Activated gamma-delta T cell treated with anti-CD3 and anti-CD28 coated beads, Interleukin-2, amount 50 U/mL, for 16 hours (primary cell): ENCODE data around the gene DNAJB14.
A peak's percentile ranks its signal among the peaks of the same experiment; 100 is the strongest.
"Not testable (repeated sequence)": the region's sequence is repeated elsewhere in the genome, so short reads cannot be mapped to it uniquely, and the experiment has no call there.

ENCODE experiments used
- DNase-seq: peaks from one replicate; pipeline ENCODE4 v3.0.0-alpha.2; 2020; ENCODE audit warnings: low read depth

The DNAJB14 gene

DNA sequence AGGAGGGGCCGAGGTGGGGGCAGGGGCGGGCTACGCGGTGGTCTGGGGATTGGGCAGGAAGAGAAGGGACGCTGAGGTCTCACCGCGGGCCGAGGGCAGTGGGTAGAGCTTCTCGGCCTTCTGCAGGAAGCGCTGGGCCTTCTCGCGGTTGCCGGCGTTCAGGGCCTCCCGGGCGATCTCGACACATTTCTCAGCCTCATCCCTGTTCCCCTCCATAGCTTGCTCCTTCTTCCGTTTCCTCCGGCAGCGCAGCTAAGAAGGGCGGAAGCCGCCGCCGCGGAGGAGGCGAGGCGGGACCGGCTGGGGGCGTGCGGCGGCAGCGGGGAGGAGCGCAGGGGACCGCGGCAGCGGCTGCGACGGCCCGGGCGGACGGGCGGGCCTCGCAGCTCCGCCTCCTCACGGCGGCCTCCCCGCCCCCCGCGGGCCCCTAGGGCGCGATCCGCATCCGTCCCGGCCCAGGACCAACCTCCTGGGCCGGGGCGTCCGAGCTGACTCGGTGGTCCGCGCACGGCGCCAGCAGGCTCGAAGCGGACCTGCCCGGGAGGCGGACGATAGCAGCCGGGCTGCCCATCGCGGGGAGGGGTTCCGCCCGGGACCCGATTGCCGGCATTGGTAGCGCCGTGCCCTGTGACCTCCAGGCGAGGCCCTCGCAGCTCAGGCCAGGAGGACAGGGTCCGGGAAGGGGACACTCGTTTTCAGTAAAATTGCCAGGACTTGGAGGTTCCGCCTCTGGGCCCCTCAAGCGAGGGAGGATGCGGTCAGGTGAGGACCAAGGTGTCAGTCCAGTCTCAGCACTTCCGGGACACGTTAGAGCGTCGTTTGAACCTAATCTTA is at the start of gene DNAJB14:
TSS of gene DNAJB14 (minus strand) at position 263 of the 834 bp plus-strand sequence. CDS start at position 216, 47 bp downstream.
- peak; percentile 61 for DNase-seq

DNA sequence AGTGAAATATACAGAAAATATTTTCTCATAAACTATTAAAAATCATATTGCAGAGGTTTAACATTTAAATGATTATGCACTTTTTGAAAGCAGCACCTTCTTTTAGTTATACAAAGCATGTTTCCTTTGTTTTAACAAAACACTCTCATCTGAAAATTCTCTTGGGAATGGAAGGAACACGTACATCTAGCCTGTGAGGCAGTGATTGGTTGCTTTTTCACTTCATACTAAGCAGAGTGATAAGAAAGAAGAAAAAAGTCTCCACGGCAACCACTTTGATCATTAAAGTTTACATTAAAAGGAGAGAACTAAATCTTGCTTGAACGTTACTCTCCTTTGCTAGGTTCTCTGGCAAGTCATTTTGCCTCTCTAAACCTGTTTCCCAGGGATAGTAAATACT is 45.3 kb upstream of the DNAJB14 start:
- no peak for DNase-seq

DNA sequence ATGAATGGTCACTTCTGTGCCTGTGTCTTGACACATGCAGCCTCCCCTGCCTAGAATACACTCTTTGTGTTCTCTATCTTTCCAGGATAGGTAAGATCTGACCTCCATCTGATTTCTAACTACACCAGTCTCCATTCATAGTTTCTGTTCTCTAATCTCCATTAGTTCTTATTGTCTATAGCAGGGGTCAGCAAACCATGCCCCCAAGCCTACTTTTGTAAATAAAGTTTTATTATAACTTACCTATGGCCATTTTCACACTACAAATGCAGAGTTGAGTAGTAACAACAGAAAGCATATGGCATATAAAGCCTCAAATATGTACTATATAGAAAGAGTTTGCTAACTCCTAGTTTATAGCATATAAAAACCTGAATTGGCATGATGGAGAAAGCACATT is 41.3 kb upstream of the DNAJB14 start:
- DNase-seq: no peak

DNA sequence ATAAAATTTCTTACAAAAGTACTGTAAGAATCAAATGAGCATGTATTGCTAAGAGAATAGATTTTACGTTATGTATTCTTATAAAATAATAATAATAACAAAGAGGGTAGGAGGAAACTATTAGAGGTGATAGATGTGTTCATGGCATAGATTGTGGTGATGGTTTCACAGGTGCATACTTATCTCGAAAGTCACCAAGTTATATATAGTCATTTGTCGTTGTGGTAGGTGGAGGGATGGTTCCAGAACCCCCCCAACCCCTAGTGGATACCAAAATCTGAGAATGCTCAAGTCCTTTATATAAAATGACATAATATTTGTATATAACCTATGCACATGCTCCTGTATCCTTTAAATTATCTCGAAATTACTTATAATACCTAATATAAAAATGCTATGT is 40.4 kb upstream of the DNAJB14 start:
- no peak for DNase-seq

DNA sequence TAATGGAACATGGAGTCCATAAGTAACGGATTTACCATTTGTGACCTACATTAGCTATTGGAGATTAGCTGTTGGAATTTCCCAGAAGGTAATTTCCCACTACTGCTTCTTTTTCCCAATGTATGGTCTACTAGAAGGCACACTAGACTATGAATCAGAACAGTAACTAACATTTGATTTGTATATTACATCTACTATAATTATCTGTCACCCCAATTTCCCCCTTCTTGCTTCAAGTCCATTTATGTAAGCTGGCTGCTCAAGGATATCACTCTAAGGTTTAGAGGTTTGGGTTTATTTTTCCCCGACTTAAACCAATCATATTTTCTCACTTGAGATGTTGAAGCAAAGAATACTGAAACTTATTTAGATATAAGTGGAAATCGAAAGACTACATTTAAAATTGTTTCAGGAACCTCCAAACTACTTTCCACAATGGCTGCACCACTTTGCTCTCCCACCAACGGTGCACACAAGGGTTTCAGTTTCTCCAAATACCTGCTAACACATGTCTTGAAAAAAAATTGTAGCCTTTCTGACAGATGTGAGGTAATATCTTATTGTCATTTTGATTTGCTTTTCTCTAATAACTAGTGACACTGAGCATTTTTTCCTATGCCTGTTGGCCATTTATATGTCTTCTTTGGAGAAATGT is 37.0 kb upstream of the DNAJB14 start:
- no peak for DNase-seq

DNA sequence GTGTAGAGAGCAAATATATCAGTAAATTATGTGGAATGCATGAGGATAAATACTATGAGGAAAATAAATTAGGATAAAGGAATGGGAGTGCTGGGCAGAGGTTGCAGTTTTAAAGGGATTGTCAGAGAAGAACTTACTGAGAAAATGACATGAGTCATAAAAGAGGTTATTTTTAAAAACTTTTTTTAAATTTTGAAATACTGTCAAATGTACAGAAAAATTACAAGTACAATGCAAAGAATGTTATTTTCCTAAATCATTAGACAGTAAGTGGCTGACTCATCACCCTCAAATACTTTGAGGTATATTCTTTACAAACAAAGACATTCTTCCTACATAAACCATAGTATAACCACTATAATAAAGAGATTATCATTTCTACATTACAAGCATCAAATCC is 33.5 kb upstream of the DNAJB14 start:
- DNase-seq: no peak

DNA sequence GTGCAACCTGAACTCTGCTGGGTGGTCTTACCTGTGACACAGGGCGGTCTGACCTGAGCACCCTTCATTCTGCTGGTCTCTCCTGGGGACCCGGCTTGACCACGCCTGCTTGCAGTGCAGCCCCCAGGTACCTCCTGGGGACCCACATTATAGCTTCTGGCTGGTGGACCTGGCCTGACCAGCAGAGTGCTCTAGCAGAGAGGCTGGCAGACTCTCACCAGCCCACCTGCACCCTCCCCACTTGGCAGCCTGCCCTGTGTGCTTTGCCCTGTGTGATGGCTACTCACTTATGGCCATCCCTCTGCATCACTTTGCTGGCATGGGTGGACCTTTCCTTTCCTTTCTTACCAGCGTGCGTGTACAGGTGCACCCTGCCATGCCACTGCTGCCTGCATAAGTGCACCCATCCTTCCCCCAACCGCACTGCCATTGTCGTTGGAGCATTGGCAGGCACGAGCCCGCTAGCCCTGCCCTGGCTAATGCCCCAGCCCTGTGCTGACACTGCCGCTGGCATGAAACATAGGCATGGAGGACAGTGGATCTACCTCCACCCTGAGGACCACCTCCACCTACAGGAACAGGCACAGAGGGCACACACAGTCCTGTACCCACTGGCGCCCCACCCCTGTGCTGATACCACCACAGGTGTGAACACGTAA is 25.2 kb upstream of the DNAJB14 start:
- DNase-seq: no peak

DNA sequence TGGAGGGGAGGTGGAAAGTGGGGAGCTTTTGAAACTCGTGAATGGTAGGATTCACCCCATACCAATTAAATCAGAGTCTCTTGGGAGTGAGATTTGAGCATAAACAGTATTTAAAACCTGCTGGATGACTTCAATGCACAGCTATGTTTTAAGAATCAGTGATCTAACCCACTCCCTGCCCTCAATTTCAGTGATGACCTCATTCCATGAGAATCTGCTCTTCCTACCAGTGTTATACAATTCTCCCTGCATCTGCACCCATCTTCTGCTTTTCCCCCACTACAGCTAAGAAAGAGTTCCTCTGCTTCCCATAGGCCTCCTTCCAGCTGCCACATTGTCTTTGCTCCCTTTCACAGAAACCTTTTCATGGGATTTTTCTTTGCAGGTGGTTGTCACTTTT is 21.9 kb upstream of the DNAJB14 start:
- DNase-seq: no peak

DNA sequence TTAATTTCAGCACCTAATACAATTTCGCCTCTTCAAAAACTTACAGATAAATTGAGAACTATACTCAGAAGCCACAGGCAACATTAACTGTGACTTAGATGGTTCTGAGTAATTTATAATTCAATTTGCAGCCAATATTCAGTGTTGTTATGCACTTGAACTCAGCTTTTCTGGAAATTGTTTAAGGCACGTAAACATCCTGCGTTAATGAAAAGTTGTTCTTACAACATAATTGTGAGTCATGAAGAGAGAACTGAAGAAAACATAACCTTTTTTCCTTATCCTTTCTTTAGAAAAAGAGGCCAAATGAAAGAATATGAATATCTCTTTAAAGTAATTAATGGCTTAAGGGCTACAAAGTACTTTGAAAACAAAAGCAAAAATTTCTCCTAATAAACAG is 20.3 kb upstream of the DNAJB14 start:
- DNase-seq: no peak

DNA sequence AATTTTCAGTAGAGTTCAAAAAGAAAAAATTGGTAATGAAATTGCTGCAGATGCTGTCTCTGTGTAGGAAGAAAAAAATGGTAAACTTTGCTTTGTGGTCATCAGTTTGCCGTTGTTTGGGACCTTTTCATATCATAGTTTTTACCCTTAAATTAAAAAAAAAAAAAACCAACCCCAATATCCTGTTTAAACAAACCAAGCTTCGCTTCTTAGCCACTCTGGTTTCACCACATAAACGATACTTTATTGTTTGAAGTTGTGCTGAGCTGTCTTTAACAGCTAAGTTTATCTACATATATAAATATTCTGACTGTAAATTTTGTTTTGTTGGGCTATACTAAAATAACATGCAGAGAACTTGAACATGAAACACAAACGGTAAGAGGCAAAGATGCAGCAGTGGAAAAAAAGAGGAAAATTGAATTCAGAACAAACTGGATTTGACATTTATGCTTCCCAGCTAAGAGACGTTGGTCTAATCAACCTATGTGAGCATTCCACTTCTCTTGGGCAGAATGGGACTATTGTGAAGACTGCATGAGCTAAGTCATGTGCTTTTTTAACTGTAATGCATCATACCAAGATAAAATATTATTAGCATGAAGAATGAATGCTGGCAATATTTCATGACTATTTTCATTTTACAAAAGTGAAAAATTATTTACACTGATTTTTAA is 19.4 kb upstream of the DNAJB14 start:
- no peak for DNase-seq

DNA sequence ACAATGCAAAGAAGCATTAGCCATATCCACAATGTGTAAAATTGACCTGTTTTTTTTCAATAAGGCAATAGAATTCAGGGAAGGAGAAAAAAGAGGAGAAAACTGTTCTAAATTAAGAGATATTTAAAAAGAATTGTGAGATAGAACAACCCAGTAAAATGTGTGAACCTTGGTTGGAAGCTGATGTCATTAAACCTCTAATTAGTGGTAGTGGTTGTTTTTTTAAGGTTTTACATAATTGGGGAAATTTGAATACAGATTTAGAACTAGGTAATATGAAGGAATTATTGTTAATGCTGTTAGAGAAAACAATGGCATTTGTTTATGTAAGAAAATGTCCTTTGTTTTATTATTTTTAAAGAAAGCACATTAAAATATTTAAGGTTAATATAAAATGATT is 18.8 kb upstream of the DNAJB14 start:
- DNase-seq: no peak

DNA sequence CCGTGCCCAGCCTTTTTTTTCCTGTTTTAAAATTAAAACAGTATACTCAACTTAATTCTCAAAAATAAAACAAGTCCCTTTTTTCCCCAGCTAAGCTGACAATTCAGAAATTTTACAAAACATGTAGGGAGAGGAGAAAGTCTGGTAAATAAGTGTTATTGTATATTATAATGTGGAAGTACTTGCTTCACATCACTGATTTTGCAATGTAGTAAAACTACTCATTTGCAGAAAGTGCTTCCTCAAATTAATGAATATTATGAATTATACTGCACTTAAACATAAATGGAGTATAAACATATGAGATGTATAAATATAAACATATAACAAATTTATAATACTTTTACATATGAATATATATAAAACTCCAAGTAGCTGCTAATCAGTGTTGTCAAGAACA is 15.3 kb upstream of the DNAJB14 start:
- no peak for DNase-seq

DNA sequence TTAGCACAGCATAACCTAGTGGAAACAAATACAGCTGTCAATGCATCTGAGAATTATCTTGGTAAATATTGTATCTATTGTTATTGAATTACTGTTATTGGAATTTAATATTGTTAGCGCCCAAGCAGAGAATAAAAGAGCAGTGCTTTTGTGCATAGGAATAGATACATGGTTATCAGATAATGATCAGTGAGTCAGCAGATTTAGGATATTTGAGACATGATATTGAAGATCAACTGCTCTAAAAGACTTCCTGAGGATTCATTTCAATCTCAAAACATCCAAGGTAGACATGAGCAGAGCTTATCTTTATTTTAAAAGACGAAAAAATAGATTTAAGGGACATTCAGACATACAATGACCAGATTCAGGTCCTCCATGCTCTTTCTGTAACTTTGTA is 14.2 kb upstream of the DNAJB14 start:
- no peak for DNase-seq

DNA sequence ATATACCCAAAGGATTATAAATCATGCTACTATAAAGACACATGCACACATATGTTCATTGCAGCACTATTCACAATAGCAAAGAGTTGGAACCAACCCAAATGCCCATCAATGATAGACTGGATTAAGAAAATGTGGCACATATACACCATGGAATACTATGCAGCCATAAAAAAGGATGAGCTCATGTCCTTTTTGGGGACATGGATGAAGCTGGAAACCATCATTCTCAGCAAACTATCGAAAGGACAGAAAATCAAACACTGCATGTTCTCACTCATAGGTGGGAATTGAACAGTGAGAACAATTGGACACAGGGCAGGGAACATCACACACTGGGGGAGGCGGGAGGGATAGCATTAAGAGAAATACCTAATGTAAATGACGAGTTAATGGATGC is 11.8 kb upstream of the DNAJB14 start:
- DNase-seq: not testable (repeated sequence)

DNA sequence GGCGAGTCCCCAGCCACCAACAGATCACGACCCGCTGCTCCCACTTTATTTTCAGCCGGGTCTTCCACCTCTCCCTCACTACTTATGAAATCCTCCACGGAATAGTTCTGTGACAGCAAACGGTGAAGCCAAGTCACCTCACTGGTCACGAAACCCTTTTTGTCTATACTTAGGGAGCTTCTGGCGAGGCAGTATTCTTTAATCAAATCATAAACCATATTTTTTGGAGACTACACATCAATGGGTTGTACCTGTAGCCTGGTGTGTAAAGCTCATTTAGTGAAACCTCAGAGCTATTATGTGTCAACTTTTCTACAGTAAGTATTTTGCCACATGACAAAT is 4.5 kb upstream of the DNAJB14 start:
- no peak for DNase-seq

DNA sequence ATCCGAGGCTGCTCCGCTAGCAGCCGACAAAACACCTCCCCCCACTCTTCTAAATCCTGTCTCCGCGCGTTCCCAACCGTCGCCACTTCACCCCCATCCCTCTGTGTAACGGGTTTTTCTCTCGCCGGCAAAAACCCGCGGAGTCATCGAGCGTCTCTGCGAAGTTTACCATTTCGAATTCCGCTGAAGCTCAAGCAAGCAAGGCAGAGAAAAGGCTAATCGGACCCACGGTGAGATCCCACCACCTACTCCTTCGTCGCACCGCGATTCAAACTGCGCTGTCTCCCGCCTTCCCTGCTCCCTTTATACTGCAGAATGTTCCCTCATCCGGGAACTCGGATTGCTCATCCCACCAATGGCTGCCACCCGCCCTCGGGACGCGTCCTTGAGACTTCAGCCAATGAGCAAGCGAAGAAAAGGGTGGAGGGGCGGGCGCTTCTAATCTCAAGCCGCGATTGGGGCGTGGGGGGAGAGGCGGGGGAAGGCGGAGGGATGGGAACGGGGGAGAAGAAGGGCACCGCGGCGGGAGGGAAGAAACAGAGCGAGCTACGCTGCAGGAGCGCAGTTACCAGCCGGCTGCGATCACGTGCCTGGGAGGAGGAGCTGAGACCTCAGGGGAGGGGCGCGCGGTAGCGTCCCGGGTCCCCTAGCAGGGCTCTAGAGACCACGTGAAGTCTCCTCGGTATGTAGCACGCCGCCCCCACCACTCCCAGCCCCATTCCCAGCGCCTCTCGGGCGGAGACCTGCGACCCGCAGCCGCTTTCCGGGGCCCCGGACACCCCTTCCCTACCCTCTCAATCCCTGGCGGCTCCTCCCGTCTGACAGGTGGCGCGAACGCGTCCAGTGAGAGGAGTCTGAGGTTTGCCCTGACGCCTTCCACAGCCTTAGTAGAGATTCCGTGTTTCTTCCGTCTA is 3.8 kb upstream of the DNAJB14 start, which contains the start of gene H2AZ1:
TSS of gene H2AZ1 (minus strand) at position 277 of the 914 bp plus-strand sequence. CDS start at position 172, 105 bp downstream.
- peak; percentile 94 for DNase-seq

DNA sequence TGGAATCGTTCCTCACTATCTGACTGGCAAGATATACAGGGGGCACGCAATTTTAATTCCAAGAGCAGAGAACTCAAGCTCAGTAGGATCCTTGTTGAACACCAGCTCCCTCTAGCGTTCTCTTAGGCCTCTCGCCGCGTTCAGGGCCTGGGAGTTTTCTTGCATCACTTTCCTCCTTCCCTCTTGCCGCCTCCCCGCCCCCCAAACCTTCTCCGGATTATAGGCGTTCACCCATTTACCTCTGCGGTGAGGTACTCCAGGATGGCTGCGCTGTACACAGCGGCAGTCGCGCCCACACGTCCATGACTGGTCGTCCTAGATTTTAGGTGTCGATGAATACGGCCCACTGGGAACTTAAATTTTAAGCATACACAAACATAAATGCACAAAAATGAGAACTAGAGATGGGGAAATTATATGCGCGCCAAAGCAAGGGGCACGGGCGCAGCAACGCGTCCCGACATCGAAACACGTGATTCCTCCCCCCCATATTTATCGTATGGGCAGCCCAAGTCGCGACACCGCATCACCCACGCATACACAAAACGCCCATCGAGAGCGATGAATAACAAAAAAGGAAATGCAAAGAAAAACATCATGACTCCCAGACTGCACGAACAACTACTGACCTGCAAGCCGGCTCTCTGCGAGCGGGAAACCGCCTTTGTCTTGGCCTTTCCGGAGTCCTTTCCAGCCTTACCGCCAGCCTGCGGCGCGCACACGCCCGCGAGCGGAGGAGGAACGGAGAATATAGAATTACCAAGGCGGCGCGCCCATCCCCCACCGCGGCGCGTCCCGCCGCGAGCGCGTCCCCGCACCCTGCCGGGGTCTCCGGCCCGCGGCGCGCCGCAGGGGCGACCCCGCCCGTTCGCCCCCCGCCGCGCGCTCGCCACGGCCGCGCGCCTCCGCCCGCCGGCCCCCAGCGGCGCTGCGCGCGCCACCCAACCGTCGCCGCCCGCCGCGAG is 2.9 kb upstream of the DNAJB14 start:
- DNase-seq: peak; percentile 82

DNA sequence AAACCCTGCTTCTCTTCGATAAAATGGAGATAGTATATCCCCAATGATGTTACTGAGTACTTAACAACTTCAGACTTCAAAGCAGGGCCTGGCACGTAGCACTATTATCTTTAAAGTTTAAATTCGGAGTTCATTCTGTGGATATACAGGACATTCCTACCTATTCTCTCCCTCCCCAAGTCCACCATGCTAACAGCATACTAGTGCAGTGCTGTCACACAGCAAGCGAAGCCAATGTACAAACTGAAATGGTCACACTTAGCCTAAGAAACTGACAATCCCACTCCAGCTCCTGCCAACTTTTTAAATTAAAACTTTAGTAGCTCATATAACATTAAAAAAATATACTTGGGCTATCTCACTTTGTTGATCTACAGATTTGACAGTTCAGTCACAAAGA is 1.2 kb upstream of the DNAJB14 start:
- no peak for DNase-seq

DNA sequence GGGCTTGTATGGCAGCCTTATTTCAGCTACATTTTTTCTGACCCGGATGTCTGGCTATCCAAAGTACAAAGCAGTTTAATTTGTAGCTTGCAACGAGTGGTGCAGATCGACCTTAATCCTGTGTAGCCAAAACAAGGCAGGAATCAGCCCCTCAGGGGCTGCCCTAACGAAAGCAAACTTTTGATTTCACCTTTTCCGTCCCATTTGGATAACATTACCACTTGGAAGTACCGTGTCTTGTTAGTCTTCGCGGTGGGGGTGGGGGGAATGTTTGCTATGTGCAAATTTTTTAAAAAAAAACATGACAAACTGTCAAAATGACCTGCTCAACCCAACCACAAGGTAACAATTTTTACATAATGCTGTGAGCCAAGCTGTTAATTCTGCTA is 766 bp upstream of the DNAJB14 start:
- no peak for DNase-seq

DNA sequence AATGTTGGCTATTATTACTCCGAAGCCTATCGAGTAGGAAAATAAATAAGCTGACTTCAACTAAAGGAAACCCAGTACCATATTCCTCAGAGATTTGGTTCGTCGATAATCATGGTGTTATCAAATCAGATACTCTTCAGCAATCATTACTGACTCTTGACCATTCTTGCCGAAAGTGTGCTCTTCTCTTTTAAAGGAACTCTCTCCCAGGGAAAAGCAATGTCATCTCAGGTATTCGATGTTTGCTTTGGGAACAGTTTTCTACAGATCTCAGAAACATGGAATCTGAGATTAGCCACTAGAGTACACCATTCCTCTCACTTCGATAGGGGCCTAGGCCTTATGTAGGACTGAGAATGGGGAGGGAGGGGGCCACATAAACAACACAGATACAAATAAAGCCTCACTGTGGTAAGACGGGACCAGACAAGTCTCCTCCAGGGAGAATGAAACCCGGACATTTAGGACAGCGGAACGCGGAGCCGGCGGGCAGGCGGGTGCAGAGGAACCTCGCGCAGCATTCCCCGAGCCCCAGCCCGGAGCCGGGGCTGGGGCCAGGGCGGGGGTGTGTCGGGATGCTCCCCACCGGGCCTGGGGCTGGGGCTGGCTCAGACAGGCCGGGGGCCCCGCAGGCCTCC is 581 bp downstream of the DNAJB14 start:
- no peak for DNase-seq
